Endothelial cell of umbilical vein (primary cell): ENCODE measurements around the gene PPP5C. TPM values are rescaled to one million over a fixed set of nuclear protein-coding genes. Genes with fewer than 3 reads are reported as not detected.
"Not testable (repeated sequence)": the region's sequence is repeated elsewhere in the genome, so short reads cannot be mapped to it uniquely, and the experiment has no call there.

Source experiments
- BruUV-seq: library from RNA; stranded (reverse); fragments of 400-500 nt; replicated peaks from 2 replicates; lab custom pipeline; 2021; lab: Mats Ljungman, UMichigan
- CTCF ChIA-PET: fragments of 300-600, 350-600 bp; sonication (Branson Sonifier 250); formaldehyde crosslinking; loops from one replicate; lab custom pipeline; 2021; ENCODE audit warnings: antibody characterized with exemption, inconsistent platforms; lab: Charles Lee
- POLR2A ChIA-PET: fragments of 300-600, 350-600 bp; sonication (Branson Sonifier 250); formaldehyde crosslinking; loops from one replicate; lab custom pipeline; 2021; ENCODE audit warnings: antibody characterized with exemption, inconsistent platforms; lab: Charles Lee
- DNase-seq: peaks from one replicate; pipeline ENCODE4 v3.0.0-alpha.2; 2011; ENCODE audit warnings: low read depth, low spot score
- FAIRE-seq: peaks from 2 replicates; lab custom pipeline; 2011; peaks lifted over from hg19 to GRCh38; lab: Jason Lieb, UNC
- H2AFZ ChIP-seq: 2 replicates; pipeline ENCODE4 v1.6.0; 2012; ENCODE audit warnings: low read depth, low read length, control low read depth, inconsistent platforms
- H3K27ac ChIP-seq: 2 replicates; pipeline ENCODE4 v1.5.1; 2011; ENCODE audit warnings: low read depth, mild to moderate bottlenecking, control low read depth, low read length, moderate library complexity; ENCODE audit not compliant: insufficient read depth
- H3K27me3 ChIP-seq, 2 experiments: 2 replicates each; pipeline versions ENCODE4 v1.6.0 to v1.6.1; 2011; ENCODE audit warnings: low read length in 2 of 2, mixed read lengths in 1 of 2; ENCODE audit not compliant: control insufficient read depth in 2 of 2, insufficient read depth in 2 of 2
- H3K36me3 ChIP-seq, 2 experiments: 2 replicates in 1 of 2; 3 replicates in 1 of 2; pipeline ENCODE4 v1.5.1; 2011; ENCODE audit warnings: low read length in 2 of 2, mild to moderate bottlenecking in 1 of 2, moderate library complexity in 1 of 2; ENCODE audit not compliant: control insufficient read depth in 2 of 2, insufficient read depth in 2 of 2; ENCODE audit errors: extremely low read depth in 1 of 2
- H3K4me1 ChIP-seq: 3 replicates; pipeline ENCODE4 v1.5.1; 2011; ENCODE audit warnings: mild to moderate bottlenecking, low read length; ENCODE audit not compliant: control insufficient read depth, insufficient read depth; ENCODE audit errors: extremely low read depth
- H3K4me2 ChIP-seq: 2 replicates; pipeline ENCODE4 v1.6.1; 2011; ENCODE audit warnings: low read length, control low read depth, mixed read lengths; ENCODE audit not compliant: insufficient read depth
- H3K4me3 ChIP-seq, 3 experiments: fragments of 200-600 bp in 1 of 3; sonication (generic), shearing (Covaris generic) in 1 of 3; replicated peaks in 1 of 3; 2 replicates each; pipeline ENCODE4 v1.5.1; 2011 to 2016; ENCODE audit warnings: control low read depth in 3 of 3, low read length in 3 of 3, mild to moderate bottlenecking in 2 of 3, inconsistent platforms in 1 of 3, low read depth in 1 of 3, moderate library complexity in 1 of 3; ENCODE audit not compliant: insufficient read depth in 1 of 3
- H3K79me2 ChIP-seq: 2 replicates; pipeline ENCODE4 v1.6.0; 2012; ENCODE audit warnings: low read length, inconsistent platforms; ENCODE audit not compliant: control insufficient read depth, insufficient read depth
- H3K9ac ChIP-seq: replicated peaks from 2 replicates; pipeline ENCODE3; 2011; ENCODE audit warnings: low read length, control low read depth; ENCODE audit not compliant: insufficient read depth; ENCODE audit errors: extremely low read depth
- H3K9me1 ChIP-seq: replicated peaks from 3 replicates; pipeline ENCODE4 v1.6.0; 2011; ENCODE audit warnings: mild to moderate bottlenecking, low read length; ENCODE audit not compliant: control insufficient read depth, insufficient read depth; ENCODE audit errors: extremely low read depth
- H3K9me3 ChIP-seq: replicated peaks from 2 replicates; pipeline ENCODE4 v1.5.1; 2012; ENCODE audit warnings: low read length, inconsistent platforms; ENCODE audit not compliant: control insufficient read depth, insufficient read depth
- H4K20me1 ChIP-seq: replicated peaks from 2 replicates; pipeline ENCODE3; 2011; ENCODE audit warnings: mild to moderate bottlenecking, low read length; ENCODE audit not compliant: control insufficient read depth, insufficient read depth; ENCODE audit errors: extremely low read depth
- EZH2 ChIP-seq: IDR thresholded peaks from 2 replicates; pipeline ENCODE4 v1.6.1; 2012; ENCODE audit warnings: borderline replicate concordance, low read depth, mild to moderate bottlenecking, moderate library complexity, low read length, inconsistent platforms; ENCODE audit not compliant: severe bottlenecking
- FOS ChIP-seq: IDR thresholded peaks from 2 replicates; pipeline ENCODE4 v1.6.1; 2011; ENCODE audit warnings: mild to moderate bottlenecking, low read length, moderate library complexity, borderline replicate concordance; ENCODE audit not compliant: insufficient read depth
- GATA2 ChIP-seq: IDR thresholded peaks from 2 replicates; pipeline ENCODE4 v1.7.0; 2011; ENCODE audit warnings: low read depth, mild to moderate bottlenecking, moderate library complexity, mixed read lengths, low read length; ENCODE audit not compliant: insufficient read length, insufficient read depth
- JUN ChIP-seq: IDR thresholded peaks from 2 replicates; pipeline ENCODE4 v1.6.1; 2011; ENCODE audit warnings: borderline replicate concordance, low read depth; ENCODE audit not compliant: insufficient read length, insufficient read depth
- MAX ChIP-seq: IDR thresholded peaks from 2 replicates; pipeline ENCODE4 v1.6.1; 2011; ENCODE audit not compliant: insufficient read depth, insufficient read length
- MYC ChIP-seq: IDR thresholded peaks from one replicate; pipeline ENCODE4 v1.6.1; 2011; ENCODE audit warnings: mild to moderate bottlenecking, low read depth, low read length
- POLR2A ChIP-seq: IDR thresholded peaks from 2 replicates; pipeline ENCODE4 v1.6.1; 2012; ENCODE audit warnings: low read depth, mild to moderate bottlenecking, control low read depth, low read length
- POLR2AphosphoS5 ChIP-seq: IDR thresholded peaks from 2 replicates; pipeline ENCODE4 v1.6.1; 2012; ENCODE audit warnings: low read depth, mild to moderate bottlenecking, control low read depth, low read length, moderate library complexity; ENCODE audit not compliant: insufficient read depth
- dilution Hi-C: fragments of 300-500 bp; cut with MboI; formaldehyde crosslinking; loops from one replicate; pipeline ENCODE4 v1.15.0; 2019; ENCODE audit warnings: low sequenced_read_pairs; ENCODE audit not compliant: extremely low pct_ligation_motif_present
- intact Hi-C: fragments of 100-400 bp; cut with micrococcal nuclease; formaldehyde crosslinking; loops from one replicate; pipeline ENCODE4 v1.10.0; 2022
- polyA plus RNA-seq, 4 experiments: library from polyadenylated mRNA; depleted of rRNA in 3 of 4; stranded (reverse) in 3 of 4; unstranded in 1 of 4; fragments of >200 nt; gene quantifications; 2 replicates each; pipeline versions ENCODE4 v1.2.1 to v1.2.3, GENCODE V29; 2011 to 2012; ENCODE audit warnings: missing spikeins in 1 of 4
- total RNA-seq: library from RNA; stranded (reverse); gene quantifications from 2 replicates; pipeline ENCODE4 v1.2.3, GENCODE V29; 2021
- TF ChIP-seq, protein P1 (sequence below), 2 donors: IDR thresholded peaks; 1 replicate in 1 of 2; 2 replicates in 1 of 2; pipeline ENCODE4 v1.5.1; 2011; ENCODE audit warnings: low read length in 2 of 2, mild to moderate bottlenecking in 2 of 2, moderate library complexity in 2 of 2, control low read depth in 1 of 2, inconsistent platforms in 1 of 2, low read depth in 1 of 2; ENCODE audit not compliant: insufficient read depth in 1 of 2; ENCODE audit errors: extremely low read depth in 1 of 2

PPP5C gene
- total and polyA plus RNA-seq, 2 donors (not counting 3 experiments of a cell fraction or from before 2014, with no cell fraction given) = 114 to 172 TPM

DNA sequence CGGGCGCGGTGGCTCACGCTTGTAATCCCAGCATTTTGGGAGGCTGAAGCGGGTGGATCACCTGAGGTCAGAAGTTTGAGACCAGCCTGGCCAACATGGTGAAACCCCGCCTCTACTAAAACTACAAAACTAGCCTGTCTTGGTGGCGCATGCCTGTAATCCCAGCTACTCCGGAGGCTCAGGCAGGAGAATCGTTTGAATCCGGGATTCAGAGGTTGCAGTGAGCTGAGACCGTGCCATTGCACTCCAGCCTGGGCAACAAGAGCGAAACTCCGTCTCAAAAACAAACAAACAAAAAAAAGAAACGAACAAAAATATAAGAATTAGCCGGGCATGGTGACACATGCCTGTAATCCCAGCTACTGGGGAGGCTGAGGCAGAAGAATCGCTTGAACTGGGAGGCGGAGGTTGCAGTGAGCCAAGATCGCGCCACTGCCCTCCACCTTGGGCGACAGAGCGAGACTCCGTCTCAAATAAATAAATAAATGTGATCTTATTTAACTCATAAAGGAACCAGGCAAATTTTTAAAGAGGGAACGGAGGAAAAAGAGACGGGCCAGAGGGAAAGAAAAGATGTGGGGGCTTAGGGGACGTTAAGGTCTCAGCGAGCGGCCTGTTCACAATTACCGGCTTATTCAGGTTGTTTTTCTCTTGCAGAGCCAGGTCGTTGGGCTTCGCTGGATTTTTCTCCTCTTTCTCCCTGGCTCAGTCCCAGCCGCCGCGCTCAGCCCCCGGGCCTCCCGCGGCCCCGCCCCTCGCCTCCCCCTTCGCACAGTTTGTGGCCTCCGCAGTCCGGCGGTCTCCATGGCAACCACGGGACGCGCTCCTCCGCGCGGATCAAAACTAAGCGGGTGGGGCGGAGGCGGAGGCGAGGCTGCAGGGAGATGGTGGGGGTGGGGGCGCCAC, 69.2 kb downstream of the PPP5C start:
- FAIRE-seq (peak; percentile 56), DNase-seq (peak; percentile 62)
- H3K4me1 ChIP-seq, H3K9ac ChIP-seq, H3K9me1 ChIP-seq, BruUV-seq, H4K20me1 ChIP-seq, dilution Hi-C loops, H3K27ac ChIP-seq, H3K9me3 ChIP-seq, intact Hi-C loops, H3K79me2 ChIP-seq, H3K36me3 ChIP-seq, POLR2A ChIA-PET: not testable (repeated sequence)
- Histone ChIP-seq H3K4me3 (peak overlapping the region in 2 of 3 experiments; percentile 4 to 10), H3K27me3 (peaks cover 20 to 29% of the 10 kb centered on the region in 2 experiments), H3K4me2 (peak overlapping the region; percentile 48), H2AFZ (peak overlapping the region; percentile 9)
- CTCF ChIA-PET = interaction anchor here (1.2 to 1.9 kb wide), 5 partner anchors 9 to 71 kb away, joined by 3 to 8 read pairs (median 6); no protein-coding TSS in a partner anchor

- Histone ChIP-seq H2AFZ (no peak overlapping the region), H3K4me2 (no peak overlapping the region), H3K9me1 (no peaks in the 10 kb centered on the region), H3K4me1 (no peaks in the 10 kb centered on the region), H3K9ac (no peak overlapping the region), H3K36me3 (no peaks in the 10 kb centered on the region), H3K79me2 (no peaks in the 10 kb centered on the region), H3K27me3 (peaks cover 0 to 10% of the 10 kb centered on the region in 2 experiments), H3K27ac (no peak overlapping the region), H4K20me1 (no peaks in the 10 kb centered on the region), H3K4me3 (no peak overlapping the region), H3K9me3 (no peaks in the 10 kb centered on the region)
- DNase-seq (no peak), FAIRE-seq (no peak)
- no TSS peak for BruUV-seq
- TF ChIP-seq GATA2 (no peak), JUN (no peak), EZH2 (no peak), MAX (no peak), POLR2AphosphoS5 (no peak), POLR2A (no peak), FOS (no peak), MYC (no peak)
- TF ChIP-seq, protein P1, sequence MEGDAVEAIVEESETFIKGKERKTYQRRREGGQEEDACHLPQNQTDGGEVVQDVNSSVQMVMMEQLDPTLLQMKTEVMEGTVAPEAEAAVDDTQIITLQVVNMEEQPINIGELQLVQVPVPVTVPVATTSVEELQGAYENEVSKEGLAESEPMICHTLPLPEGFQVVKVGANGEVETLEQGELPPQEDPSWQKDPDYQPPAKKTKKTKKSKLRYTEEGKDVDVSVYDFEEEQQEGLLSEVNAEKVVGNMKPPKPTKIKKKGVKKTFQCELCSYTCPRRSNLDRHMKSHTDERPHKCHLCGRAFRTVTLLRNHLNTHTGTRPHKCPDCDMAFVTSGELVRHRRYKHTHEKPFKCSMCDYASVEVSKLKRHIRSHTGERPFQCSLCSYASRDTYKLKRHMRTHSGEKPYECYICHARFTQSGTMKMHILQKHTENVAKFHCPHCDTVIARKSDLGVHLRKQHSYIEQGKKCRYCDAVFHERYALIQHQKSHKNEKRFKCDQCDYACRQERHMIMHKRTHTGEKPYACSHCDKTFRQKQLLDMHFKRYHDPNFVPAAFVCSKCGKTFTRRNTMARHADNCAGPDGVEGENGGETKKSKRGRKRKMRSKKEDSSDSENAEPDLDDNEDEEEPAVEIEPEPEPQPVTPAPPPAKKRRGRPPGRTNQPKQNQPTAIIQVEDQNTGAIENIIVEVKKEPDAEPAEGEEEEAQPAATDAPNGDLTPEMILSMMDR (IDR thresholded peaks at IDR 0.05; ENCODE audit: extremely low read depth in 1 of 2, insufficient read depth in 1 of 2, low read depth in 1 of 2, low read length in 2 of 2) = no peak
- ChIA-PET POLR2A (no interaction called here), CTCF (no interaction called here)
- dilution Hi-C loops = no loop called here
- intact Hi-C loops = no loop called here
Observed at GRCh38 chr19:46420056-46420455, 73.2 kb downstream of the PPP5C start.
